Stimulated activated naive CD4-positive, alpha-beta T cell treated with Interleukin-2 at 50 U/mL for 16 hours (primary cell): ENCODE results near the gene INHA.

ENCODE experiments used
- DNase-seq: peaks from one replicate; lab custom pipeline; 2025; lab: John Stamatoyannopoulos, UW

INHA gene

GRCh38 chr2:219574484-219575311, 2.6 kb downstream of the INHA start:
- no peak for DNase-seq

- no peak for DNase-seq
Measured at GRCh38 chr2:219575566-219576504, 3.7 kb downstream of the INHA start.

GRCh38 chr2:219576505-219577388, 4.6 kb downstream of the INHA start:
- DNase-seq = no peak

- DNase-seq = no peak
Measured at GRCh38 chr2:219578811-219579613, 6.9 kb downstream of the INHA start.

- DNase-seq = no peak
Measured at GRCh38 chr2:219581346-219581745, 9.2 kb downstream of the INHA start.

- no peak for DNase-seq
Measured at GRCh38 chr2:219591091-219591490, 19.0 kb downstream of the INHA start.

- no peak for DNase-seq
Measured at GRCh38 chr2:219592736-219593135, 20.6 kb downstream of the INHA start.

GRCh38 chr2:219593154-219593553, 21.0 kb downstream of the INHA start:
- no peak for DNase-seq

GRCh38 chr2:219595256-219595655, 23.1 kb downstream of the INHA start:
- DNase-seq = no peak

- DNase-seq = no peak
Measured at GRCh38 chr2:219596954-219597551, 24.9 kb downstream of the INHA start.

- peak; percentile 94 for DNase-seq
Measured at GRCh38 chr2:219597552-219598307, 25.6 kb downstream of the INHA start, which contains the start of gene STK11IP. Gene STK11IP (plus strand): TSS chr2:219597857. CDS start chr2:219598120, 263 bp downstream.

GRCh38 chr2:219598308-219599078, 26.4 kb downstream of the INHA start:
- no peak for DNase-seq

- no peak for DNase-seq
Measured at GRCh38 chr2:219603771-219604170, 31.7 kb downstream of the INHA start.

- no peak for DNase-seq
Measured at GRCh38 chr2:219605607-219605954, 33.5 kb downstream of the INHA start.

GRCh38 chr2:219607931-219608330, 35.8 kb downstream of the INHA start:
- DNase-seq = no peak

GRCh38 chr2:219608399-219608964, 36.4 kb downstream of the INHA start:
- no peak for DNase-seq

GRCh38 chr2:219609149-219609750, 37.1 kb downstream of the INHA start:
- no peak for DNase-seq

- no peak for DNase-seq
Measured at GRCh38 chr2:219611306-219611705, 39.2 kb downstream of the INHA start.
